GM18520 (cell line): ENCODE results near the gene EFNB1.

Experiments
- ATAC-seq: cut with Tn5 transposase; IDR thresholded peaks from one replicate; pipeline ENCODE4 v1.9.1; 2021; ENCODE audit not compliant: unreplicated experiment

Gene EFNB1

DNA sequence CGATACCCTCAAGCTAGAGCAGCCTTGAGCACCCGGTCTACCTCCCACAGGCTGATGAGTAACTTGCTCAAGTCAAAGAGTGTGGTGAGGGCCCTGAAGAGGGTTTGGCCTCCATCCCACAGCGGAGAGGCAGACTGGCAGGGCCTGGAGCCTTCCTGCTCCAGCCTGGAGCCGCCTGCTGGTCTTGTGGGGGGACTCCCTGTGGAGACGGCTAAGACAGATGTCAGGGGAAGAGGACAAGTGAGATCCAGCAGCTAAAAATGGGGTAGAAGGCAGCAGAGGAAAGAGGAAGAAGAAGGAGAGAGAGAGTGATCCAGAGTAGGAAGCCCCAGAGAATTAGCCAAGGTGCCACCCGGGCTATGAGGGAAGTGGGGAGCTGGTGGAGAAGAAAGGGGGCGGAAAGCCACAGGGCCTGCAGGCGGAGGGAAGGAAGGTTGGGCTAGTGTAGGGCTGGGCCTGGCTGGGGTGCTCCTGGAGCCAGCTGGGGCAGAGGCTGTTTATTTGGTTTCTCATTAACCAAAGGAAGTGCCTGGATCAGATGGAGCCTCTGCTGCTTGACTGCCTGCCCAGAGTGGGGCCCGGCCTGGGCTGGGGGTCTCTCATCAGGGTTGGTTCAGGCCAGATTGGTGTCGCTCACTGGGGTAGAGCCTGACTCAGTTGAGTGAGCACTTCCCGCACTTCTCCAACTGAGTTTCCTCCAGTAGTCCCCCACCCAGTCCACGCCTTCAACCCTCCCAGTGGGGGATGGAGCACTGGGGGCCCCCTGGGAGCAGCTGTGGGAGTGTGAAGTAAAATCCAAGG is 14.2 kb downstream of the EFNB1 start:
- ATAC-seq, result no peak

DNA sequence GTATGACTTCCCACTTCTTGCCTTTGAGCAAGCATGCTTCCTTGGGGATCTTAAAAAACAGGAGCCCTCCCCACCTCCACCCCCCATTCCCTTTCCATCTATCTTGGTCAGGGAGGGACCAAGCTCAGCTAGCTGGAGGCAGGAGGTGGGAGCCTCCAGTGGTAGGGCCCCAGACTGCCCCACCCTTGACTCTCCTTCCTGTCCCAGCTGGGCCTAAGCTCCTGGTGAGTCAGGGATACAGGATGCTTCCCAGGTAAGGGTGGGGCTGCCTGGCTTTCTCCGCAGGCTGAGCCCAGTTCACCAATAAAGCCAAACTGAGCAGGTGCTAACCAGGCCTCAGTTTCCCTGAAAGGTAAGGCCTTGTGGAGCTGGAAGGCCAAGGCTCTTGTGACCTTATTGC is 15.2 kb downstream of the EFNB1 start:
- no peak for ATAC-seq

DNA sequence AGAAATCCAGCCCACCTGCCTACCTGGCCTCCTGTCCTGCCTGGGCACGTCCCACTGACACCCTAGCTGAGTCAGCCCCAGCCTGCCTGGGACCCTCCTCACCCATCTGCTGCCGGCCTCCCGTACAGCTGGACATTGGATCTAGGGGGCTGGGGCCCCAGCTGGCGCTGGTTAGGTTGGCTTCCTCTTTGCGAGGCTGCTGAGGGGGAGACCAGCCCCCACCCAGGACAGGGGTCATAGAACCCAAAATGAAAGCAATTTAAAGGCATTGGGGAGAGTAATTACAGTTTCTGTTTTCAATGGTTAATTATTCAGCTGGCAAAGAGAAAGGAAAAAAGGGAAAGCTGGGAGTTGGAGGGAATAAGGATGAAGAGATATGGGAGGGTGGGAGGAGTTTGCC is 15.8 kb downstream of the EFNB1 start:
- no peak for ATAC-seq

DNA sequence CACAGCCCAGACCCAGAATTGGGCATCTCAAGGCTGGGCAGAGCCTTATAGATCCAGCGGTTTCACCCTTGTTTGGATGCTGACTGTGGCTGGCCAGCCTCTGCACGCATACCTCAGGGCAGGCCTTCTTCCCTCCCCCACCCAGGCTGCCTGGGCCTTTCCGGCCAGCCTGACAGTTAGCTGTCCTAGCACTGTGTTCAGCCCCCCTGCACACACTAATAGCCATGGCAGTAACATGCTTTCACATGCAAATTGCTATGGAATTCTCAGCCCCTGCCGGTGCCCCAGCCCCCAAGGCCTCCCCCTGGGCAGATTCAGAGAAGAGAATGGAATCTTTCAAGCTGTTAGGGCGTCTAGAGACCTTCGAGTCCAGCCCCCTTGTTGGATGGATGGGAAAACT is 17.7 kb downstream of the EFNB1 start:
- no peak for ATAC-seq

DNA sequence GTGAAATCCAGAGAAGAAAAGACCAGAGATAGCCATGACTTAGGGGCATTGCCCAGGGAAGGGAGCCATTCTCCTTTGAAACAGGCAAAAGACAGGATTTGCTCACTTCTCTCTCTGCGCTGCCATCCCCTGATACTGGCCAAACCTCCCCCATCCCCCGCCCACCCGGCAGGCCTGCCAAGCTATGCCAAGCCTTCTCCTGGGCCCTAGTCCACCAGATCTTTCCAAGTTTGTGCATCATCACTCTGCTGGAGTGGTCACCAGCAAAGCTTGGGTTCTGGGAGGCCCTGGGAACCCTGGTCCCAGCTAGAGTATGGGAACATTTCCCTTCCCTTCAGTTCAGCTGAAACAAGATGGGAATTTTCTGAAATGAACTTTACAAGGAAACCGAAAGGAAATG is 18.4 kb downstream of the EFNB1 start:
- no peak for ATAC-seq

DNA sequence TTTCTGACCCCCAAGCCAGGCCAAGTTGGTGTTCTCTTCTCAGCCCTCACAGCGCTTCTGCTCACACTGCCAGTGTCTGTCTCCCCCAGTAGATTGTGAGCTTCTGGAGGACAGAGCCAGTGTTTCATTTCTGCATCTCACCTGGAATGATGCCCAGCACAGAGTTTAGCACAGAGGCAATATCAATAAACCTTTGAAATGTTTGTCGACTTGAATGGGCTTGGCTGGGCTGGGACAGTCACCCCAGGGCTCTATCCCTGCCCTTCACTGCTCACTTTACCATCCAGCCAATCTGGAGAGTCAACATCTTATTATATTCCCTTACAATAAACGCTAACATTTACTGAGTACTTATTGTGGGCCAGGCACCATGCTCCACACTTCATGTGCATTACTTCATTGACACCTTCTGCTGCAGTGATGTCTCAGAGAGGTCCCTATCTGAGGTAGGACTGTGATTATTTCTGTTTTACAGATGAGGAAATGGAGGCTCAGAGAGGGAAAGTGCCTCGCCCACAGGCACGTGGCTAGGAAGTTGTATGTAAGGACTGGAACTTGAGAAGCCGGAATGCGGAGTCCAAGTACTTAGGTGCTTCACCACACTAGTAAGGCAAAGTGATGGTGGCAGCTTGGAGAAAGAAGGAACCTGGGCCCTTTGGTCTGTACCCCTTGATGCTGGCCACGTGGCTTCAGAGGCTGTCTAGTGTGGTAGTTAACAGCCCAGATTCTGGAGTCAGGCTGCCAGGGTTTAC is 19.5 kb downstream of the EFNB1 start:
- ATAC-seq, result no peak

DNA sequence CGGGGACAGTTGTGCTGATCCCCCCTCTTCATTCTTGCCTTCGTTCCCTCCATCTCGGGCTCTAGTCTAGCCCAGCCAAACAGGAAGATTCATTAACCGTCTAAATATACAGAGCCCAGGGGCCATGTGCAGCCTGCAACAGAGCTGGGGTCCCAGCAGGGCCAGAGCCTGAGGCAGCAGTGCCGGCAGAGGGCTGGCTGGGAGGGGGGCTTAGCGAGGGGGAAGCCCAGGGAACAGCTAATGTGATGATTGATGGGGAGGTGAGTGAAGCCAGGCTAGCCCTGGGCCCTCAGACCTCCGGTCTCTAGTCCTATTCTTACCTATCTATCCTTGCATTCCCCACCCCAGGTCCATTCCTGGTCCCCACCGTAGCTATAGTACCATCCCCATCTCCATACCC is 22.3 kb downstream of the EFNB1 start:
- ATAC-seq, result no peak

DNA sequence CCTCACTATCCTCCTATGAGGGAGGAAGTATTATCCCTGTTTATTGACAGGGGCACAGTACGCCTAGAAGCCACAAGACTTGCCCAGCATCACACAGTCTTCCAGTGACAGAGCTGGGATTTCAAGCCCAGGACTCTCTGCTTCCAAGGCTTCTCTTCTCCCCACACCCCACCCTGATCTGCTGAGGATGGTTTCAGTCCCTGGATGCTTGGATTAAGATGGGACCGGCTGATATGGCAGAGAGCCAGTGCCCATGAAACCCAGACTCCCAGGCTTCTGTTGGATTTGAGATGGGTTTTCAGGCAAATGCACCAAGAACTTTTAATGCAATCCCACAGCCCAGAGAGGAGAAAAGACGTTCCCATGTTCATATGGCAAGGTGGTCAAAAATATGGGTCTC is 23.2 kb downstream of the EFNB1 start:
- no peak for ATAC-seq

DNA sequence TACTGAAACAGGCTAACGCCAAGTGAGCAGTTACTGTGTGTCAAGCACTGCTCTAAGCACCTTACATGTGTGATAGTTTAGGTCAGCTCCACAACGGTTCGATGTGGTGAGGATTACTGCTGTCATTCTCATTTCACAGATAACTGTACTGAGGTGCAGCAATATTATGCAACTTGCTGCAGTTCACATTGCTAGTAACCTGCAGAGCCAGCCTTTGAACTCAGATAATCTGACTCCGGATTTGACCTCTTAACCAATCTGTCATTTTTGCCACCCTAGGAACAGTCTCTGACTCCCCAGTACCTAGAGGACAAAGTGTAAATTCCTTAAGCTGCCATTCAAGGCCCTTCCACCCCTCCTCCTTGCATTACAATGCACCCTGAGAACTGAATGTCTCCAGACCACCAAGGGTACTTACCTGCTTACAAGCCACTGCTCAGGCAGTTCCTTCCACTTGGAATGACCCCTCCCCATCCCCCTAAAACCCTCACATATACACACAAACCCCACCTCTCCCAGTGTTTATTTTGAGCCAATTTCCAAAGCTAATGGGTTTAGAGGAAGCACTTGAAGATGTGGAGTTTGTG is 24.9 kb downstream of the EFNB1 start:
- no peak for ATAC-seq

DNA sequence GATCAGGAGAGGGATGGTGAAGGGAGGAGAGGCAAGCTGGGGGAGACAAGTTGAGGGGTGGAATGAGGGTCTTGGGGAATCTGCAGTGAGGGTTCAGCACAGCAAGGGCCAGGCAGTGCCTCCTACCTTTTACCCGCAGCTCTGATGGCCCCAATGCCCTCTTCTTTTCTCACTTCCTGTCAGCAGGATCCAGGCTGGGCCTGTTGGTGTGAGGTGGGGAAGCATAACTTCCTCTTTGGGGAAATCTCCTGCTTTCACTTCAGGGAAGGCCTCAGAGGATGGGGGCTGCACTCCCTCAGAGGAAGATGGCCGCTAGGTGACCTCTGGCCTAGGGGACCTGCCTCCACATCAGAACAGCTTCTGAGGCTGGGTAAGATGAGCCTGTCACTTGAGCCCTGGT is 36.5 kb downstream of the EFNB1 start:
- ATAC-seq, result no peak

DNA sequence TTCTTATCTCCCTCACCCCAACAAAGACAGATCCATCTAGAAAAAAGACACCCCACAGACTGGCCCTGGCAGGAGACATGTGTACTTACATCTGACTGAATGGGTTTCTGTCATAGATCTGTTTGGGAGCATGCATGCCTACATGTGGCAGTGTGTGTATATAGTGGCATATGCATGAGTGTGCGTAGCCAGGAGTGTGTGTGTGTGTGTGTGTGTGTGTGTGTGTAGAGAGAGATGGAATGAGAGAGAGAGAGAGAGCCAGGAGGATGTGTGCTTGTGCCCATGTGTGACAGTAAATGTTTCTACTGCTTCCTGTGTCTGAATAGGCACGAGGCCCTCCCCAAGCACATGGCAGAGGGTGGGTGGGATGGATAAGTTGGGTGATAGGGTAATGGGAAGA is 37.1 kb downstream of the EFNB1 start:
- no peak for ATAC-seq

DNA sequence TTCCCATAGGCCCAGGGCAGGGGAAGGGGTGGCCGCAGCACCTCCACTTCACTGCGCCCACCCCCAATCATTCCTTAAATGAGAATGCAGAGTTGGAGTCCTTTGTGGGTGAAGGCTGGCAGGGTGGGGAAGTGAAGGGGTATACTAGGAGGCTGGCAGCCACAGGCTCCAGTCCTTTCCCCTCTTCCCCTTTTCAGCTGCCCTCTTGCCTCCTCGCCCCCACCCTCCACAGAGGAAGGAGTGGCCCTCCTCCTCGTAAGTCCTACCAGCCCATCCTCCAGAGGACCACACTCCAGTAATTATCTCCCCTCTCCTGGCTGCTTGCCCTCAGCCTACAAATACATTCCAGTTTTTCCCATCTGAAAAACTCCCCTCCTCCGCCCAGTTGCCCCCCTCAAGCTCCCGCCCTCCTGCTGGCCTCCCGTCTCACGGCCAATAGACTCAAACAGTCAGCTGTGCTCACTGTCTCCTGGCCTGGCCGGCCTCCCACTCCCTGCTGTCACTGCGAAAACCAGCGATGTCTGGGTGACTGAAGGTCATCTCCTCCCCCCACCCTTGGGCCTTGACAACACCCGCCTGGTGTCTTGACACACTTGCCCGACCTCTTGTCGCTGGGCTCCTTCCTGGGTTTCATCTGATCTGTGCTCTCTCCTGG is 38.8 kb downstream of the EFNB1 start:
- ATAC-seq, result no peak

DNA sequence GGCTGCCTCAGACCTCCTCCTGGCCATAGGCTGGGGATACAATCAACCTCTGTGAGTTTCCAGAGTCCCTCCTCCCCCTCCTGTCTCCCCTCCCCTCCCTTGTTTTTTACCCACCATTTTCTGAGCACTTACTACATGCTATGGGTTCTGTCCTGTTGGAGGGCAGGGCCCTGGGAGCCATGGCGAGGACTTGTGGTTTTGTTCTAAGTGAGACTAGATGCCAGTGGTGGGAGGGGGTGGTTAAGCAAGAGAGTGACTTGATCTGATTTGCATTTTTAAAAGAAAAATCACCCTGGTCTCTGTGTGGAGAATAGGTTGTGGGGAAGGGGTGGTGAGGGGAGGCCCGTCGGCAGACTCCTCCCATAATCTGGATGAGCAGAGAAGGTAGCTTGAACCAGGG is 39.5 kb downstream of the EFNB1 start:
- ATAC-seq, result no peak

DNA sequence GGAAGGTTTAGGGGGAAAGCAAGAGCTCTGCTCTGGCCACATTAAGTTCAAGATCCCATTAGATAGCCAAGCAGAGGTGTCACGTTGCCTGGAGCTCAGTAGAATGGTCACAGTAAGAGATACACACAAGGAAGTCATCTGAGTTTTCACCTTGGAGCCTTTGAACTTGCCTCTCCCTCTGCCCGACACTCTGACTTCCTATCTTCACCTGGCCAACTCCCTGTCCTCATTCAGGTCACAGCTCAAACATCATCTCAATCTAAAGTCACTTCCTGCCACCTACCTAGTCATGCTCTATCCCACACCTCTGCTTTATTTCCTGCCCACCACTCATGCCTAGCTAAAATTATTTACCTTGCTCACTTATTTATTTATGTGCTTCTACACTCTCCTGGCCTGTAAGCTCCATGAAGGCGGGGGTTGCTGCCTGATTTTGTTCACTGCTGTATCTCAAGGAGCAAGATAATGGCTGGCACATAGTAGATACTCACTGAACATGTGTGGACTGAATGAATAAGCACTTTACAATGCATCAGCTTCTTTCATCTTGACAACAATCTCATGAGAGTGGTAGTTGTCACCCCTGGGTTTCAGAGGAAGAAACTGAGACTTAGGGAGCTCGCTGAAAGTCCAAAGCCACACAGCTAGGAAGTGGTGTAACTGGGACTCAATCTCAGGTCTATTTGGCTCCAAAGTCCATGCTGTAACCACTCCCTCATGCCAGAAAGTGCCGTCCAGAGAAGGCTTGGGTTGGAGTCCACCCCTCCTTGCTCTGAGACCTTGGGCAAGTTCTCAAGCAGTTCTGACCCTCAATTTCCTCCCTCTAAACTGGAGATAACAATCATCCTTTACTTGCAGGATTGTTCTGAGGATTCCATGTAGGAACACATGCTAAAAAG is 40.3 kb downstream of the EFNB1 start:
- ATAC-seq, result no peak

DNA sequence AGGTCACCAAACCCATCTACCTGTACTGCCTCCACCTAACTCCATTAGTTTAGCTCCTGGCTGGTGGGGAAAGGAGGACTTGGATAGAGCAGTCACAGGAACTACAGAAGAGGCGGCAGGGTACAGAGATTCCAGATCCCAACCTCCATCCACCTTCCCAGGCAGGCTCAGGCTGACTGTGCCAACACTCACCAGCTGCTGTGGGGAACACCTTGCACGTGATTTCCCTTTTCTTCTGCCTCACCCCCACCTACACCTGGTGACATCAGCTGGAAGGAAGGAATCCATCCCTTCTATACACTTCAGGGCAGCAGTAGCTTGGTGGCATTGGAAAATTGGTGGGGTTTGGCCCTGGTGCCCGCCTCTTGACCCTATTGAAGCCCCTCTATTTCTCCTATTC is 41.5 kb downstream of the EFNB1 start:
- no peak for ATAC-seq

DNA sequence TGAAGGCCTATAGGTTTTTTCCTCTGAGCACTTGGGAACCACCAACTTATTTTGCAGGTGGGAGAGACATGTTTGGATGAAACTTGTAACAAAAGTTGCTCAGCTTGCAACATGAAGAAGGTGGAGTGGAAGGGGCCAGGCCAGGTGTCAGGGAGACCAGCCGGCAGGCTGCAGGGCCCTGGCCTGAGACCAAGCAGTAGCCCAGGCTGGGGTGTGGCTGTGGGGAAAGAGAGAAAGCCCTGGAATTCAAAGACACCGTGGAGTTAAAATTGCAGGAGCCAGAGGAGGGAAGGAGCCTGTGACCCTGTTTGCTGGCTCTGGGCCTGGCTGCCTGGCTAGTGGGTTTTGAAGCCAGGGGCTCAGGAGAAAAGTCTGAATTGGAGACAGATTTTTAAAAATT is 43.4 kb downstream of the EFNB1 start:
- no peak for ATAC-seq

DNA sequence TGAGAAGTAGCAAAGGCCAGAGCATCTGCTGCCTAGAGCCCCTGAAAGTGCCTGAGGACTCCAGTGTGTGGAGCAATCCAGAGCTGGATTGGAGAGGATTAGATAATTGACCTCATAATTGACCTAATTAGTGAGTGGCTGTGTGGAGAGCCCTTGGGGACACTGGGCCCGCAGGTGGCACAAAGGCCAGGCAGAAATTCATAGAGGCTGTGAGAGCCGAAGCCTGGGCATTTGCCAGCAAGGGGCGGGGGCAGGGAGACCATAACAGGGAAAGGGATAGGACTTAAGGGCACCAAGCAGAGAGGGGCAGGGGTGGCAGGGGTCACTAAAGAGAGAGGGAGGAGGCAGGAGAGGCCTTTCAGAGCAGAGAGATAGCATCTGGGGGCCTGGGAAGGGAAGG is 45.3 kb downstream of the EFNB1 start:
- no peak for ATAC-seq

DNA sequence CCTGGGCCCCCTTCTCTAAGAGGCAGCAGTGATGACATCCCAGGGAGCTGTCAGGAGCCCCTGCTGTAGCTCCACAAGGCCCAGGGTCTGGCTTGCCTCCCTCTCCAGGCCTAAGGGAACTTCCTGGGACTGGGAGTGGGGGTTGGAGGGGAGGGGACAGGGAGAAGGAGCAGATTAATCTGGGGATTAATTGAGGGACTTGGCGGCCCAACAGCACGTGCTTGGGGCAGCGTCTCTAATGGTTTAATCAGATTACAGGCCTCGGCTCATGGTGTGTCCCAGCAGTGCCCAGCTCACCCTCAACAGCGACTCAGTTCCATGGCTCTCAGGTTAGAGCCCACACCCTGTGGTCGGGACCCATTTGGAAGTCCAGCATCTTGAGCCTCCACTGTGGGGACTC is 47.9 kb downstream of the EFNB1 start:
- ATAC-seq, result no peak

DNA sequence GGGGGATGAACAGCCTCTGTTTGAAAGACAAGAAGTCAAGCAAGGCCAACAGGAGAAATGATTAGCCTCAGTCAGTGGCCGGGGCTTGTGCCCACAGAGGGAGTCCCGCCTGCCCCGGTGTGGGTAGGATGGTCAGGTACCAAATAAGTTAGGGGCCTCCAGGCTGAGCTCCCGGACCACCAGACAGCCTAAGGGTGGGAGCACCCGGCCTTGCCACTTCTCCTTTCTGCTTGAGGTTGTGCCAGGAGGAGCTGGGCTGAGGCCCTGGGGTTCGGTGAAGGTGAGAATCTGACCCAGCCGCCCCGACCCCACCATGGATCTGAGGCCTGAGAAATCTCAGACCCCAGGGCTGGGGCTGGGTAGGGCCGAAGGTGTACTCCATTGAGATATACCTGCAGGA is 48.8 kb downstream of the EFNB1 start:
- ATAC-seq, result no peak

DNA sequence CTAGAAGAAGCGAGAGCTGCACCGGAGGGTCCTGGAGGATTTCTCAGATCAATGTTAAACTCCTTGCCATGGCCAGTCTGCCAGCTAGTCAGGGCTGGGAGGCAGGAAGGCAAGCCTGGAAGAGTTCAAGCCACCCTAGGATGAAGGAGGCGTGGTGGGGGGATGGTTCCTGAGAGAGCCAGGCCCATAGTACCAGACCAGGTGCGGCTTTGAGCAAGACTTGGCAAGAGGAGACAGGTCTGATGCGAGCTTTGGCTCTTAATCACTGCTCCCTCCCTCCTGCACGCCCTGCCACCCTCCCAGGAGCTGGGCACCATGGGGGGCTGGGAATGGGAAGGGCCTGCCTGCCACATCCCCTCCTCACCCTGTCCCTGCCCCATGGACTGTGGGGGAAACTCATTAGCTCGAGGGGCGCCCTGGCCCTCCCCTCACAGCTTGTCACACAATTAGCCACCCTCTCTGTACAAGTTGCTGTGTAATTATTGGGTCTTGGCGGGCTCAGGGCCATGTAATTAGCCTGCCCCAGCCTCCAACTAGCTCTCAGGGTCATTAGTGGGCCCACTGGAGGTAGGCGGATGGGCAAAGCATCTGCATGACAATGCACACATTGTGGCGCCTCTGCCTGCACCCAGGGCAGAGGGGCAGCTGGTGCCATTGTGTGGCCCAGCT is 50.3 kb downstream of the EFNB1 start:
- no peak for ATAC-seq
